ENCODE data around the gene ALDH1A1.

ALDH1A1 gene

GRCh38 chr9:72955126-72955455 is 2.2 kb upstream of the ALDH1A1 start:
- no peaks in the 10 kb centered on the region for H3K9me3 Mint-ChIP-seq
- H3K27me3 Mint-ChIP-seq (ENCODE audit: low read depth, poor library complexity), result peaks cover 3% of the 10 kb centered on the region
- no peak overlapping the region for H3K27ac Mint-ChIP-seq
- DNase-seq, result no peak
- no peaks in the 10 kb centered on the region for H3K36me3 Mint-ChIP-seq (ENCODE audit: low read depth)
- H3K4me3 Mint-ChIP-seq, result no peak overlapping the region
- H3K4me1 Mint-ChIP-seq, result no peaks in the 10 kb centered on the region
- no peak for TF ChIP-seq CTCF (IDR thresholded peaks at IDR 0.05)

- Mint-ChIP-seq H3K4me3 (no peak overlapping the region), H3K9me3 (no peaks in the 10 kb centered on the region), H3K27me3 (ENCODE audit: low read depth, poor library complexity) (peaks cover 3% of the 10 kb centered on the region), H3K36me3 (ENCODE audit: low read depth) (no peaks in the 10 kb centered on the region), H3K4me1 (no peaks in the 10 kb centered on the region), H3K27ac (no peak overlapping the region)
- TF ChIP-seq CTCF (IDR thresholded peaks at IDR 0.05), result no peak
- DNase-seq, result no peak
Measured at GRCh38 chr9:72954431-72955125, 1.7 kb upstream of the ALDH1A1 start.

- no peaks in the 10 kb centered on the region for H3K4me1 Mint-ChIP-seq
- no peak for TF ChIP-seq CTCF (IDR thresholded peaks at IDR 0.05)
- H3K9me3 Mint-ChIP-seq, result no peaks in the 10 kb centered on the region
- no peak for DNase-seq
- H3K27ac Mint-ChIP-seq, result no peak overlapping the region
- H3K27me3 Mint-ChIP-seq (ENCODE audit: low read depth, poor library complexity), result peaks cover 3% of the 10 kb centered on the region
- H3K4me3 Mint-ChIP-seq, result no peak overlapping the region
- H3K36me3 Mint-ChIP-seq (ENCODE audit: low read depth), result no peaks in the 10 kb centered on the region
Measured at GRCh38 chr9:72952381-72952690, 517 bp downstream of the ALDH1A1 start.

- DNase-seq, result no peak
- no peaks in the 10 kb centered on the region for H3K9me3 Mint-ChIP-seq
- peaks cover 3% of the 10 kb centered on the region for H3K27me3 Mint-ChIP-seq (ENCODE audit: low read depth, poor library complexity)
- no peaks in the 10 kb centered on the region for H3K4me1 Mint-ChIP-seq
- H3K27ac Mint-ChIP-seq, result no peak overlapping the region
- no peak for TF ChIP-seq CTCF (IDR thresholded peaks at IDR 0.05)
- no peaks in the 10 kb centered on the region for H3K36me3 Mint-ChIP-seq (ENCODE audit: low read depth)
- H3K4me3 Mint-ChIP-seq, result no peak overlapping the region
Measured at GRCh38 chr9:72951520-72952380, 1.1 kb downstream of the ALDH1A1 start.

- Mint-ChIP-seq H3K4me1 (no peaks in the 10 kb centered on the region), H3K36me3 (ENCODE audit: low read depth) (no peaks in the 10 kb centered on the region), H3K27me3 (ENCODE audit: low read depth, poor library complexity) (peaks cover 3% of the 10 kb centered on the region), H3K27ac (no peak overlapping the region), H3K9me3 (no peaks in the 10 kb centered on the region), H3K4me3 (no peak overlapping the region)
- no peak for DNase-seq
- TF ChIP-seq CTCF (IDR thresholded peaks at IDR 0.05), result no peak
Measured at GRCh38 chr9:72950875-72951442, 1.9 kb downstream of the ALDH1A1 start.
